SH-SY5Y (cell line): ENCODE measurements around the gene AFF3.

Source experiments
- GATA2 ChIP-seq: IDR thresholded peaks from 2 replicates; pipeline ENCODE4 v1.6.1; 2011; ENCODE audit warnings: mild to moderate bottlenecking, low read depth, low read length
- GATA3 ChIP-seq: IDR thresholded peaks from 2 replicates; pipeline ENCODE4 v1.6.1; 2011; ENCODE audit warnings: low read depth, mild to moderate bottlenecking, low read length, moderate library complexity

- TF ChIP-seq GATA3 (no peak), GATA2 (no peak)
Observed at GRCh38 chr2:100185516-100185915, 43.1 kb upstream of the AFF3 start.
